Activated CD8-positive, alpha-beta memory T cell treated with anti-CD3 and anti-CD28 coated beads for 36 hours (primary cell): ENCODE results near the gene ADORA2A. TPM values are rescaled to one million over a fixed set of nuclear protein-coding genes. Genes with fewer than 3 reads are reported as not detected.
"Not testable (repeated sequence)": the region's sequence is repeated elsewhere in the genome, so short reads cannot be mapped to it uniquely, and the experiment has no call there.

Experiments
- CTCF ChIA-PET: fragments of 350-600 bp; sonication (Branson Sonifier 250); formaldehyde crosslinking; loops from one replicate; lab custom pipeline; 2021; ENCODE audit warnings: antibody characterized with exemption; lab: Charles Lee
- POLR2A ChIA-PET: fragments of 350-600 bp; sonication (Branson Sonifier 250); formaldehyde crosslinking; loops from one replicate; lab custom pipeline; 2021; ENCODE audit warnings: antibody characterized with exemption; lab: Charles Lee
- total RNA-seq, 2 experiments: library from RNA; stranded (reverse); gene quantifications; one replicate each; pipeline ENCODE4 v1.2.3, GENCODE V29; 2021

The ADORA2A gene
- total RNA-seq, 2 experiments from 2014 or later, result 39.8 to 41.7 TPM

DNA sequence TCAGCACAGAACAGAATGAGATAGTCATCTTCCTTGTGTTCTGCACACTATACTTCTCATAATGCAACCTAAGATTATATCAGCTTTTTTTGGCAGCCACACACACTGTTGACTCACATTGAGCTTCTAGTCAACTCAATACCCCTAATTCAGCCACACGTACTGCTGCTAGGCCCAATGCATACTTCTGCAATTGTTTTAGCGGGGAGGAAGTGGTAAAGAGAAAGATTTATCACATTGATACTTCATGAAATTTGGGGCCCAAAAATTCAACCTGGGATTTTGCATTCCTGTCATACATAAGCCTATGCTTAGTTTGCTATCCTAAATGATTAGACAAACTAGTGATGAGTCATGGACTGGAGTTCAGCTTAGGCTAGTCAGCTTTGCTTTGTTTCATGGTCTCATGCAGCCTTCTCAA is 59.1 kb downstream of the ADORA2A start:
- CTCF ChIA-PET, result interaction anchor here (0.9 to 3.0 kb wide), 7 partner anchors 12 to 64 kb away, joined by 3 to 20 read pairs (median 5); partner anchors contain the start of gene ADORA2A
- POLR2A ChIA-PET, result interaction anchor here (0.5 to 1.2 kb wide), 7 partner anchors 32 to 842 kb away, joined by 3 to 11 read pairs (median 3); partner anchors contain the start of gene ADORA2A

GRCh38 chr22:24489011-24489410 is 61.6 kb downstream of the ADORA2A start:
- CTCF ChIA-PET, result no interaction called here

DNA sequence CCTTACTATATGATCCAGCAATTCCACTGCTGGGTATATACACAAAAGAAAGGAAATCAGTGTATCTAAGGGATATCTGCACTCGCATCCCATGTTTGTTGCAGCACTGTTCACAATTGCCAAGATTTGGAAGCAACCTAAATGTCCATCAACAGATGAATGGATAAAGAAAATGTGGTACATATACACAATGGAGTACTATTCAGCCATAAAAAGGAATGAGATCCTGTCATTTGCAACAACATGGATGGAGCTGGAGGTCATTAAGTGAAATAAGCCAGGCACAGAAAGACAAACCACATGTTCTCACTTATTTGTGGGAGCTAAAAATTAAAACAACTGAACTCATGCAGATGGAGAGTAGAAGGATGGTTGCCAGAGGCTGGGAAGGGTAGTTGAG is 62.0 kb downstream of the ADORA2A start:
- CTCF ChIA-PET, POLR2A ChIA-PET: not testable (repeated sequence)

More at GRCh38 chr22:24489011-24489410, 61.6 kb downstream of the ADORA2A start:
- POLR2A ChIA-PET, result no interaction called here

Other genes starting within 250 kb of the ADORA2A start
- under 1 TPM; 0.42 to 0.53 TPM for gene SUSD2, start 246.1 kb upstream of the ADORA2A start, total RNA-seq
- not detected for gene GGT5, start 182.5 kb upstream of the ADORA2A start, total RNA-seq
- 10 to 100 TPM; 53.8 to 55.5 TPM for gene SPECC1L, start 156.8 kb upstream of the ADORA2A start, total RNA-seq
- gene UPB1, start 67.7 kb downstream of the ADORA2A start, total RNA-seq, result not detected
- 100 to 1,000 TPM; 116 to 119 TPM for gene GUCD1, start 127.5 kb downstream of the ADORA2A start, total RNA-seq
- 100 to 1,000 TPM; 204 to 208 TPM for gene SNRPD3, start 128.4 kb downstream of the ADORA2A start, total RNA-seq
- gene LRRC75B, start 165.5 kb downstream of the ADORA2A start, total RNA-seq, result 1 to 10 TPM; 1.3 to 1.7 TPM
- 10 to 100 TPM; 40.5 to 42.0 TPM for gene GGT1, start 175.6 kb downstream of the ADORA2A start, total RNA-seq